Stimulated activated naive CD4-positive, alpha-beta T cell (primary cell): ENCODE measurements around the gene ZNF418.
"Not testable (repeated sequence)": the region's sequence is repeated elsewhere in the genome, so short reads cannot be mapped to it uniquely, and the experiment has no call there.

ENCODE experiments used
- DNase-seq, 6 experiments: peaks; one replicate each; lab custom pipeline; 2025; lab: John Stamatoyannopoulos, UW

Gene ZNF418

DNA sequence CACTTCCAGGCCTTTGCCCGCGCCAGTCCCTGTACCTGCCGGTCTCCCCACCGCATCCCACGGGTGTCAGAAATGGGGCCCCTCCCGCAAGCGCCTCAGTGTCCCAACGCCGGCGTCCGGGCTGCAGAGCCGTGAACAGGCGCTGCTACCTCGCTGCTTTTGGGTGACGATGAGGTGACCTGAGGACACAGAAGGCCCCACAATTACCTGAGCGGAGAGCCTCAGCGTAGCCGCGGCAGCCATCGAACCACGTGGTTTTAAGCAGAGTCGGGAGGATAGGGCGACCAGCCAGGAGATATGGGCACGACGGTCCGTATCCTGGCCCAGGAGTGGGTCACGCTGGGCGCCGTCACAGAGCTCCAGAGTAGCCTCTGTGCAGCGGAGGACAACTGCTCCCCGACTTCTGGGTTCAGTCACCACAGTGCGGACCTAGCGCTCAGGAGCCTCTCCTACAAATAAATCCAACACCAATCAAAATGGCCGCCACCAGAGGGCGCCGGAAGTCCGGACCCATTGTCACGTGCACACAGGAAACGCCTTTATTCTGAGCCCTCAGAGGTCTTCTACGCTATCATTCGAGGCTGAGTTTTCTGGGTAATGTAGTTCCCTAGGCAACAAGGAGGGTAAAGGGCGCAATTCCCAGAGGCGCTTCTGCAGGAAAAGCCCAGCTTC, 46.5 kb downstream of the ZNF418 start, which contains the start of gene ZNF814:
ZNF814 (minus strand) TSS at position 478 of the 672 bp plus-strand sequence; CDS start at position 243, 235 bp downstream.
- peak; percentile 64 to 89 (median 74) for DNase-seq

DNA sequence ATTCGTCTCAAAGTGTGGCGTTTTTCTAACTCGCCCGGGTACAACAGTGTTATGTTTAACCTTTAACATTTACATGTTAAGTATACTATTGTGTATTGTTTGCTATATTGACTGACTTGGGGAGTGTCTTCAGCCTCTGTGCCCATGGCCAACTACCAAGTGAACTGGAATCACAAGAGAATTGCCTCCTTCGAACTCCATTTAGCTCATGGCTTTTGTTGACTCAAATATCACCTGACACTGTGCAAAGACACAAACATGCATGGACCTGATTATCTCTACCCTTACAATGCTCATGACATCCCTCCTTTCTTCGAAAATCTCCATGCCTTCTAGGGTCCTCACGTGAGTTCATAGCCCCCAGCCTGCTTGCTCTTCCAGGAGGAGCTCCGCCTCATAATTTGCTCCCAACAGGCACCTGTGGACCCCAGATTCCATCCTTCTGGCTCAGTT, 47.1 kb downstream of the ZNF418 start:
- DNase-seq: no peak

DNA sequence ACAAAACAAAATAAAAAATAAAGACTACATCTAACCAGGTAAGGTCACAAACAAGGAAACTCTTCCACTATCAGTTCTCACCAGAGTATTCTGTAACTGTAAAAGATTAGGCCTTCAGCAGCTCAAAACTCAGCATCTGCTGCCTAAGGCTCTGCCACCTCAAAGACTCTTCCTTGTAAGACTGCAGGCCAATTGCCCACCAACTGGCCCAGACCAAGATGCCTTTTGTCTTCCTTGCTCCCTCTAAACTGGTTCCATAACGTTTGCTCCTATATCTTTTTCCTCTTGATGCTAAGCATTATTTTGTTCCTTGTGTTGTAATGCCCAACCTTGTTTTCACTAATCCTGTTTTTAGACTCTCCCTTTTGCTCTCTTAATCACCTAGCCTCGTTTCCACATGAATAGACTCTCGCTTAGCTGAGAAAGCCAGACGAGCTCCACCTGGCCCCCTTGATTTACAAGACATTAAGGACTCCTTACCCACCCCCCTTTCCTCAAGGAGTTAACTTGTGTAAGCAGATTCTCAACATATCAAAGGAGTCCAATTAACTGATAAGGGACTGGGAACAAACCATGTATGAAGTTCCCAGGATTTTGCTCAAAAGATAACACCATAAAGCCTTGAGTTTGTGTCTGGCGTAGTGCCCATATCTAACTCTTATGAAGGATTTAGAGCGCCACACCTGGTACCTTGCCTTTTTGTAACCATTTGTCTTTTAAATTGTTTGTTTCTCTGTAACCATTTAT, 47.8 kb downstream of the ZNF418 start:
- DNase-seq: no peak

DNA sequence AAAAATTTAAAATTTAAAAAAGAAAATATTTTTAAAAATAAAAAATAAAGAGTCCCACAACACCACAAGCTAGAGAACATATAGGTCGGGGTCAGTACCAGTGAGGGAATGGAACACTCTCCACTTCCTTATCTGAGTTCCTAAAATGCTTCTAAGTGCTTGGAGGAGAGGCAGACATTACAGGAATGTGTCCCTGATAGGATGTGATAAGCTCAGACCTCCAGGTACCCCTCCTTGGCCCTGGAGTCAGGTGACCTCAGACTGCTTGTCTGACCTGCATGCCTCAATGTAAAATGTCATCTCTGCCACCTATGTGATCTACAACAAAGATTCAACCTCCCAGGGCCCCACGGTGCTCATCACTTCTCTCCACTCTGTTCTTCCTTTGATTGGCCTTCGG, 49.2 kb downstream of the ZNF418 start:
- no peak for DNase-seq

DNA sequence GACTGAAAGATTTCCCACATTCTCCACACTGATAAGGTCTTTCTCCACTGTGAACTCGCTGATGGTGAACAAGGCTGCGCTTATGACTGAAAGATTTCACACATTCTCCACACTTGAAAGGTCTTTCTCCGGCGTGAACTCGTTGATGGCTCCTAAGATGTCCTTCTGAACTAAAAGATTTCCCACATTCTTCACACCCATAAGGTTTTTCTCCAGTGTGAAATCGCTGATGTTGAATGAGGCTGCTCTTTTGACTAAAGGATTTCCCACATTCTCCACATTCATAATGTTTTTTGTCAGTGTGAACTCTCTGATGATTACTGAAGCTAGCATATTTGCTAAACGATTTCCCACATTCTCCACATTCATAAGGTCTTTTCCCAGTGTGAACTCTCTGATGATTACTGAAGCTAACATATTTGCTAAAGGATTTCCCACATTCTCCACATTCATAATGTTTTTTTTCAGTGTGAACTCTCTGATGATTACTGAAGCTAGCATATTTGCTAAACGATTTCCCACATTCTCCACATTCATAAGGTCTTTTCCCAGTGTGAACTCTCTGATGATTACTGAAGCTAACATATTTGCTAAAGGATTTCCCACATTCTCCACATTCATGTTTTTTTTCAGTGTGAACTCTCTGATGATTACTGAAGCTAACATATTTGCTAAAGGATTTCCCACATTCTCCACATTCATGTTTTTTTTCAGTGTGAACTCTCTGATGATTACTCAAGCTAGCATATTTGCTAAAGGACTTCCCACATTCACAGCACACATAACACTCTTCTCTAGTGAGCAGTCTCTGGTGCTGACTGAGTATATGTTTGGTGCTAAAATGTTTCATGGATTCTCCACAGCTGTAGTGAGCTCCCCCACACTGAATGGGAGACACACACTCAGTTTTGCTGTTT, 61.1 kb downstream of the ZNF418 start:
- DNase-seq: not testable (repeated sequence)

DNA sequence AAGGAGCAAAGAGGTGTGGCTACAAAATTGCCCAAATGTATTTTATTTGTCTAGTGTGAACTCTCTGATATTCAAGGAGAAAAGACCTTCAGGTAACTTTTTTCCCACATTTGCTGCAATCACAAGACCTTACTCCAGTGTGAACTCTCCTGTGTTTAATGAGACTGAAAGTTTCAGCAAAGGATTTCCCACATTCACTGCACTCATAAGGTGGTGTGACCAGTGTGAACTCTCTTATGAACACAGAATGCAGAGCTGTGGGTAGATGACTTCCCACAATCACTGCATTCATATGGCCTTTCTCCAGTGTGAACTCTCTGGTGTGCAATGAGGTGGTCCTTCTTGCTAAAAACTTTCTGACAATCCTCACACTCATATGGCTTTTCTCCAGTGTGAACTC, 62.8 kb downstream of the ZNF418 start:
- DNase-seq: no peak
